PC-9 (cell line): ENCODE results near the gene PXT1. TPM values are rescaled to one million over a fixed set of nuclear protein-coding genes. Genes with fewer than 3 reads are reported as not detected.

ENCODE experiments used
- BruUV-seq: library from RNA; stranded (reverse); fragments of 400-500 nt; replicated peaks from 2 replicates; lab custom pipeline; 2021; lab: Mats Ljungman, UMichigan
- CTCF ChIA-PET: fragments of 300-600 bp; sonication (Branson Sonifier 250); formaldehyde crosslinking; loops from one replicate; lab custom pipeline; 2022; ENCODE audit warnings: antibody characterized with exemption; lab: Charles Lee
- POLR2A ChIA-PET: fragments of 300-600 bp; sonication (Branson Sonifier 250); formaldehyde crosslinking; loops from one replicate; lab custom pipeline; 2022; ENCODE audit warnings: antibody characterized with exemption; ENCODE audit not compliant: unreplicated experiment; lab: Charles Lee
- DNase-seq, 2 experiments: peaks; one replicate each; pipeline versions ENCODE4 v3.0.0 to v3.0.0-alpha.2; 2015 to 2022; ENCODE audit warnings: mixed read lengths in 1 of 2
- H2AFZ ChIP-seq: fragments of 200-600 bp; sonication (generic); 2 replicates; pipeline ENCODE4 v1.8.1; 2017; ENCODE audit warnings: antibody characterized with exemption
- H3F3A ChIP-seq: fragments of 200-600 bp; sonication (generic); 2 replicates; pipeline ENCODE4 v1.8.1; 2017; ENCODE audit warnings: antibody characterized with exemption, mild to moderate bottlenecking, low read depth; ENCODE audit not compliant: insufficient read depth
- H3K27ac ChIP-seq: fragments of 200-600 bp; sonication (generic); 2 replicates; pipeline ENCODE4 v1.6.1; 2016; ENCODE audit warnings: mixed run types
- H3K27me3 ChIP-seq: fragments of 200-600 bp; sonication (generic); 2 replicates; pipeline ENCODE4 v1.6.1; 2016; ENCODE audit warnings: low read depth, mixed run types; ENCODE audit not compliant: insufficient read depth
- H3K36me3 ChIP-seq: fragments of 200-600 bp; sonication (generic); 2 replicates; pipeline ENCODE4 v1.6.1; 2016; ENCODE audit warnings: low read depth, mixed run types
- H3K4me1 ChIP-seq: fragments of 200-600 bp; sonication (generic); replicated peaks from 2 replicates; pipeline ENCODE4 v1.6.1; 2016; ENCODE audit warnings: mixed run types; ENCODE audit not compliant: insufficient read depth
- H3K4me2 ChIP-seq: fragments of 200-600 bp; sonication (generic); 2 replicates; pipeline ENCODE4 v1.6.1; 2017; ENCODE audit warnings: mixed run types
- H3K4me3 ChIP-seq: fragments of 200-600 bp; sonication (generic); 2 replicates; pipeline ENCODE4 v1.6.1; 2016; ENCODE audit warnings: mixed run types
- H3K79me2 ChIP-seq: fragments of 200-600 bp; sonication (generic); 2 replicates; pipeline ENCODE4 v1.6.1; 2017; ENCODE audit warnings: low read depth, mixed run types
- H3K9me2 ChIP-seq: fragments of 200-600 bp; sonication (generic); 2 replicates; pipeline ENCODE4 v1.8.1; 2017; ENCODE audit warnings: mild to moderate bottlenecking; ENCODE audit not compliant: insufficient read depth
- H3K9me3 ChIP-seq: fragments of 200-600 bp; sonication (generic); 2 replicates; pipeline ENCODE4 v1.8.1; 2016; ENCODE audit warnings: low read depth; ENCODE audit not compliant: insufficient read depth
- H4K20me1 ChIP-seq: fragments of 200-600 bp; sonication (generic); 2 replicates; pipeline ENCODE4 v1.8.1; 2017; ENCODE audit not compliant: insufficient read depth
- CTCF ChIP-seq: fragments of 200-600 bp; sonication (generic); conservative IDR thresholded peaks from 2 replicates; pipeline ENCODE4 v1.6.1; 2017; ENCODE audit warnings: mixed run types, antibody characterized with exemption, mild to moderate bottlenecking, moderate library complexity
- EZH2 ChIP-seq: fragments of 200-600 bp; sonication (generic); IDR thresholded peaks from 2 replicates; pipeline ENCODE4 v1.8.0; 2017; ENCODE audit warnings: antibody characterized with exemption, low read depth
- intact Hi-C: fragments of 100-400 bp; cut with micrococcal nuclease; formaldehyde crosslinking; loops from one replicate; pipeline ENCODE4 v1.10.0; 2022; ENCODE audit not compliant: unreplicated experiment
- total RNA-seq: library from RNA; stranded (reverse); gene quantifications from 2 replicates; pipeline ENCODE4 v1.2.3, GENCODE V29; 2021

The PXT1 gene
- total RNA-seq, 1 experiment from 2014 or later, result not detected

GRCh38 chr6:36378936-36379335, 63.7 kb downstream of the PXT1 start:
- BruUV-seq, result no TSS peak

GRCh38 chr6:36378243-36378920, 64.3 kb downstream of the PXT1 start:
- DNase-seq, result no peak
- TF ChIP-seq CTCF, result no peak
- Histone ChIP-seq H2AFZ (no peak overlapping the region), H3K9me3 (no peaks in the 10 kb centered on the region), H3K4me3 (no peak overlapping the region), H3K27ac (no peak overlapping the region), H3F3A (peaks cover 3% of the 10 kb centered on the region; the same call in 1 of the 2 replicates), H3K4me2 (no peak overlapping the region), H3K9me2 (no peaks in the 10 kb centered on the region), H3K79me2 (no peaks in the 10 kb centered on the region), H3K36me3 (no peaks in the 10 kb centered on the region), H3K27me3 (no peaks in the 10 kb centered on the region), H3K4me1 (peaks cover 8% of the 10 kb centered on the region; the same call in 1 of the 2 replicates), H4K20me1 (no peaks in the 10 kb centered on the region)
- BruUV-seq, result no TSS peak
- intact Hi-C loops, result no loop called here
- CTCF ChIA-PET, result no interaction called here
- POLR2A ChIA-PET, result no interaction called here

More at GRCh38 chr6:36378936-36379335, 63.7 kb downstream of the PXT1 start:
- H3K27me3 ChIP-seq, result no peaks in the 10 kb centered on the region
- no peaks in the 10 kb centered on the region for H4K20me1 ChIP-seq
- CTCF ChIA-PET, result no interaction called here
- TF ChIP-seq EZH2, result no peak
- TF ChIP-seq CTCF, result no peak
- intact Hi-C loops, result no loop called here
- H3K27ac ChIP-seq, result no peak overlapping the region
- peaks cover 3% of the 10 kb centered on the region; the same call in 1 of the 2 replicates for H3F3A ChIP-seq
- DNase-seq, result no peak
- no peak overlapping the region for H3K4me3 ChIP-seq
- no peak overlapping the region for H3K4me2 ChIP-seq
- no peaks in the 10 kb centered on the region for H3K9me3 ChIP-seq
- POLR2A ChIA-PET, result no interaction called here
- no peak overlapping the region for H2AFZ ChIP-seq
- no peaks in the 10 kb centered on the region for H3K79me2 ChIP-seq
- H3K4me1 ChIP-seq, result peaks cover 3% of the 10 kb centered on the region; the same call in 1 of the 2 replicates
- no peaks in the 10 kb centered on the region for H3K9me2 ChIP-seq
- H3K36me3 ChIP-seq, result no peaks in the 10 kb centered on the region

GRCh38 chr6:36377594-36377993, 65.1 kb downstream of the PXT1 start:
- Histone ChIP-seq H2AFZ (no peak overlapping the region), H3K9me3 (no peaks in the 10 kb centered on the region), H3K27me3 (no peaks in the 10 kb centered on the region), H3K27ac (no peak overlapping the region), H3K4me3 (no peak overlapping the region), H4K20me1 (no peaks in the 10 kb centered on the region), H3K4me1 (peaks cover 8% of the 10 kb centered on the region; the same call in 1 of the 2 replicates), H3K4me2 (no peak overlapping the region), H3F3A (peaks cover 3% of the 10 kb centered on the region; the same call in 1 of the 2 replicates), H3K36me3 (no peaks in the 10 kb centered on the region), H3K9me2 (no peaks in the 10 kb centered on the region), H3K79me2 (no peaks in the 10 kb centered on the region)
- DNase-seq, result no peak
- POLR2A ChIA-PET, result no interaction called here
- CTCF ChIA-PET, result no interaction called here
- intact Hi-C loops, result no loop called here
- no peak for TF ChIP-seq CTCF
- no peak for TF ChIP-seq EZH2
- BruUV-seq, result no TSS peak
